H1 (cell line): Measurements from ENCODE around the gene OTUD3. TPM values are rescaled to one million over a fixed set of nuclear protein-coding genes. Genes with fewer than 3 reads are reported as not detected.

Experiments used
- CTCF ChIA-PET: fragments of 300-600 bp; sonication (Branson Sonifier 250); formaldehyde crosslinking; loops from one replicate; lab custom pipeline; 2021; ENCODE audit not compliant: partially characterized antibody; lab: Charles Lee
- POLR2A ChIA-PET: fragments of 300-600 bp; sonication (Branson Sonifier 250); formaldehyde crosslinking; loops from one replicate; lab custom pipeline; 2021; ENCODE audit warnings: inconsistent platforms; ENCODE audit not compliant: partially characterized antibody; lab: Charles Lee
- DNase-seq, 2 experiments: peaks; one replicate each; pipeline versions ENCODE4 v3.0.0 to v3.0.0-alpha.2; 2010 to 2022; ENCODE audit warnings: low spot score in 2 of 2, low read depth in 1 of 2, mixed read lengths in 1 of 2
- FAIRE-seq: peaks from 2 replicates; lab custom pipeline; 2011; peaks lifted over from hg19 to GRCh38; lab: Jason Lieb, UNC
- H2AFZ ChIP-seq: 2 replicates; pipeline ENCODE4 v1.8.1; 2012; ENCODE audit warnings: low read length, inconsistent platforms
- H2AK5ac ChIP-seq: 2 replicates; pipeline ENCODE4 v1.6.1; 2013; ENCODE audit warnings: low read depth, low read length
- H2BK120ac ChIP-seq: replicated peaks from 2 replicates; pipeline ENCODE3; 2013; ENCODE audit warnings: low read depth, low read length, inconsistent platforms
- H2BK12ac ChIP-seq: 2 replicates; pipeline ENCODE4 v1.6.1; 2013; ENCODE audit warnings: low read depth, low read length
- H2BK15ac ChIP-seq: 2 replicates; pipeline ENCODE4 v1.6.1; 2013; ENCODE audit warnings: low read length
- H2BK20ac ChIP-seq: 2 replicates; pipeline ENCODE4 v1.6.1; 2013; ENCODE audit warnings: low read length
- H2BK5ac ChIP-seq: 2 replicates; pipeline ENCODE4 v1.6.1; 2013; ENCODE audit warnings: low read depth, low read length
- H3K14ac ChIP-seq: 2 replicates; pipeline ENCODE4 v1.6.1; 2013; ENCODE audit warnings: inconsistent platforms; ENCODE audit not compliant: insufficient read length
- H3K18ac ChIP-seq: 2 replicates; pipeline ENCODE4 v1.6.1; 2013; ENCODE audit warnings: low read length; ENCODE audit errors: extremely low read depth
- H3K23ac ChIP-seq: 2 replicates; pipeline ENCODE4 v1.6.1; 2013; ENCODE audit warnings: inconsistent platforms; ENCODE audit not compliant: insufficient read length
- H3K23me2 ChIP-seq: 2 replicates; pipeline ENCODE4 v1.6.1; 2013; ENCODE audit warnings: low read depth, low read length
- H3K27ac ChIP-seq: 2 replicates; pipeline ENCODE4 v1.6.1; 2011; ENCODE audit warnings: low read depth, low read length, inconsistent platforms
- H3K27me3 ChIP-seq, 4 experiments: replicated peaks in 1 of 4; 1 replicate in 1 of 4; 2 replicates in 3 of 4; pipeline versions ENCODE4 v1.6.1 to v1.8.1; 2011 to 2013; ENCODE audit warnings: low read length in 3 of 4, mild to moderate bottlenecking in 3 of 4, inconsistent platforms in 2 of 4, mixed read lengths in 2 of 4, moderate library complexity in 1 of 4; ENCODE audit not compliant: control insufficient read depth in 3 of 4, insufficient read depth in 3 of 4; ENCODE audit errors: extremely low read depth in 1 of 4
- H3K36me3 ChIP-seq, 4 experiments: 2 replicates each; pipeline versions ENCODE4 v1.6.1 to v1.8.1; 2011 to 2013; ENCODE audit warnings: mild to moderate bottlenecking in 4 of 4, low read length in 3 of 4, moderate library complexity in 2 of 4, control low read depth in 1 of 4, inconsistent platforms in 1 of 4; ENCODE audit not compliant: insufficient read depth in 4 of 4, control insufficient read depth in 2 of 4
- H3K4ac ChIP-seq: replicated peaks from 2 replicates; pipeline ENCODE3; 2013; ENCODE audit warnings: low read length, low read depth, mixed read lengths, inconsistent platforms; ENCODE audit not compliant: insufficient read length
- H3K4me1 ChIP-seq, 4 experiments: replicated peaks in 1 of 4; 1 replicate in 1 of 4; 2 replicates in 3 of 4; pipeline versions ENCODE4 v1.6.1 to v1.8.1; 2011 to 2013; ENCODE audit warnings: low read length in 3 of 4, inconsistent platforms in 2 of 4, mixed read lengths in 1 of 4; ENCODE audit not compliant: insufficient read depth in 4 of 4, control insufficient read depth in 3 of 4
- H3K4me2 ChIP-seq, 2 experiments: 2 replicates each; pipeline versions ENCODE4 v1.6.1 to v1.8.1; 2011 to 2013; ENCODE audit warnings: low read depth in 2 of 2, low read length in 2 of 2, control low read depth in 1 of 2, inconsistent platforms in 1 of 2, mild to moderate bottlenecking in 1 of 2; ENCODE audit not compliant: insufficient read depth in 1 of 2
- H3K4me3 ChIP-seq, 4 experiments: fragments of 200-600, 300-600 bp in 1 of 4; sonication (generic), shearing (Covaris generic), sonication (Bioruptor Twin) in 1 of 4; 2 replicates each; pipeline versions ENCODE4 v1.5.1 to v1.8.1; 2011 to 2016; ENCODE audit warnings: low read length in 4 of 4, low read depth in 3 of 4, control low read depth in 2 of 4, inconsistent platforms in 2 of 4, mild to moderate bottlenecking in 2 of 4, mixed read lengths in 1 of 4, moderate library complexity in 1 of 4; ENCODE audit not compliant: insufficient read depth in 2 of 4; ENCODE audit errors: extremely low read depth in 1 of 4
- H3K56ac ChIP-seq: replicated peaks from 2 replicates; pipeline ENCODE3; 2013; ENCODE audit warnings: low read depth, mild to moderate bottlenecking, mixed read lengths, low read length, inconsistent platforms; ENCODE audit not compliant: insufficient read length
- H3K79me1 ChIP-seq: 2 replicates; pipeline ENCODE4 v1.6.1; 2013; ENCODE audit warnings: low read depth, low read length, control low read depth
- H3K79me2 ChIP-seq, 2 experiments: 2 replicates each; pipeline versions ENCODE4 v1.6.1 to v1.8.1; 2012 to 2013; ENCODE audit warnings: low read length in 2 of 2, mild to moderate bottlenecking in 2 of 2, inconsistent platforms in 1 of 2; ENCODE audit not compliant: insufficient read depth in 2 of 2, control insufficient read depth in 1 of 2
- H3K9ac ChIP-seq, 4 experiments: replicated peaks in 1 of 4; 1 replicate in 1 of 4; 2 replicates in 3 of 4; pipeline versions ENCODE4 v1.6.1 to v1.8.1; 2011 to 2013; ENCODE audit warnings: low read depth in 3 of 4, low read length in 3 of 4, control low read depth in 2 of 4, mild to moderate bottlenecking in 2 of 4, moderate library complexity in 2 of 4, inconsistent platforms in 1 of 4; ENCODE audit errors: extremely low read depth in 1 of 4
- H3K9me3 ChIP-seq, 2 experiments: 2 replicates each; pipeline versions ENCODE4 v1.6.1 to v1.8.1; 2012 to 2013; ENCODE audit warnings: mild to moderate bottlenecking in 2 of 2, moderate library complexity in 2 of 2, control low read depth in 1 of 2, inconsistent platforms in 1 of 2, low read depth in 1 of 2, low read length in 1 of 2, mixed read lengths in 1 of 2; ENCODE audit not compliant: insufficient read depth in 2 of 2
- H4K20me1 ChIP-seq, 2 experiments: replicated peaks in 1 of 2; 2 replicates each; pipeline versions ENCODE3 to v1.8.1; 2011 to 2013; ENCODE audit warnings: inconsistent platforms in 2 of 2, low read length in 2 of 2, mild to moderate bottlenecking in 1 of 2; ENCODE audit not compliant: insufficient read depth in 2 of 2, control insufficient read depth in 1 of 2
- H4K5ac ChIP-seq: 2 replicates; pipeline ENCODE4 v1.6.1; 2013; ENCODE audit warnings: low read length, low read depth, mixed read lengths, inconsistent platforms; ENCODE audit not compliant: insufficient read length
- H4K8ac ChIP-seq: 2 replicates; pipeline ENCODE4 v1.8.0; 2013; ENCODE audit warnings: mild to moderate bottlenecking, moderate library complexity, low read length, inconsistent platforms; ENCODE audit not compliant: insufficient read depth; ENCODE audit errors: extremely low read depth
- H4K91ac ChIP-seq: replicated peaks from 2 replicates; pipeline ENCODE3; 2013; ENCODE audit warnings: low read length, mixed read lengths, inconsistent platforms; ENCODE audit not compliant: insufficient read length
- RNF2 ChIP-seq: fragments of 200-900, 300-1000 bp; sonication (generic); IDR thresholded peaks from 2 replicates; pipeline ENCODE4 v1.7.1; 2016; ENCODE audit warnings: borderline replicate concordance, low read depth, mild to moderate bottlenecking, antibody characterized with exemption, low read length; ENCODE audit not compliant: poor library complexity, severe bottlenecking; ENCODE audit errors: missing control alignments
- WGBS, 2 experiments: shearing (Covaris generic) in 1 of 2; methylation state at CpG; one replicate each; pipeline versions ENCODE4 v1.1.6 to v1.1.7; 2013 to 2015; ENCODE audit warnings: low lambda C conversion rate in 2 of 2, mixed read lengths in 2 of 2, inconsistent platforms in 1 of 2, low coverage in 1 of 2, missing lambda C conversion rate in 1 of 2; ENCODE audit not compliant: insufficient replicate concordance in 2 of 2, insufficient coverage in 1 of 2, insufficient read length in 1 of 2; ENCODE audit errors: extremely low coverage in 1 of 2, missing lambda C conversion rate in 1 of 2; 5-methylcytosine and 5-hydroxymethylcytosine counted together
- polyA plus RNA-seq, 7 experiments: library from polyadenylated mRNA; depleted of rRNA in 3 of 7; stranded (reverse) in 5 of 7; unstranded in 2 of 7; fragments of >200 nt in 5 of 7; fragments of 200-250 nt in 2 of 7; gene quantifications; 1 replicate in 5 of 7; 2 replicates in 1 of 7; 4 replicates in 1 of 7; pipeline versions ENCODE4 v1.2.1 to v1.2.3, GENCODE V29; 2011 to 2013; ENCODE audit warnings: missing spikeins in 2 of 7, mixed read lengths in 2 of 7
- total RNA-seq: library from RNA; stranded (reverse); fragmentation: NEBNext Ultra II Directional; extraction: Animal tissue kit (Norgen Biotek cat#: 25700); gene quantifications from 2 replicates; pipeline ENCODE4 v1.2.1, GENCODE V29; 2021
- TF ChIP-seq, protein P1 (sequence below): IDR thresholded peaks from 2 replicates; pipeline ENCODE4 v1.6.1; 2012; ENCODE audit warnings: inconsistent platforms
- TF ChIP-seq, protein P2 (sequence below): IDR thresholded peaks from 2 replicates; pipeline ENCODE4 v1.6.1; 2011; ENCODE audit warnings: low read length, improper control_type of control experiment

The OTUD3 gene
- total and polyA plus RNA-seq, 2 of the 8 experiments (the other 6 are each of a cell fraction or from before 2014, with no cell fraction given) = 6.3 to 11.9 TPM

DNA sequence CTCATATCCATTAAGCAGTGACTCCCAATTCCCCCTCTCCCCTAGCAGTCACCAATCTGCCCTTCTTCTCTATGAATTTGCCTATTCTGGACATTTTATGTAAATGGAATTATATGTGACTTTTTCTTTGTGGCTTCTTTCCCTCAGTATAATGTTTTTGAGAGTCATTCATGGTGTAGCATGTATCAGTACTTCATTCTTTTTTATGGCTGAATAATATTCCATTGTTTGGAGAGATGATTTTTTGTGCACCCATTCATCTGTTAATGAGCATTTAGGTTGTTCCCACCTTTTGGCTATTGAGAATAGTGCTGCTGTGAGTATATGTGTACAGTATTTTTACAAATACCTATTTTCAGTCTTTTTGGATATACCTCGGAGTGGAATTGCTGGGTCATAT lies 19.5 kb downstream of the OTUD3 start:
- H3K27me3 ChIP-seq = no peaks in the 10 kb centered on the region
- no peak overlapping the region for H4K5ac ChIP-seq
- H3K23ac ChIP-seq = no peak overlapping the region
- no peak overlapping the region for H2AFZ ChIP-seq
- no peak overlapping the region for H2BK20ac ChIP-seq
- H3K79me2 ChIP-seq = no peaks in the 10 kb centered on the region
- peaks cover 22 to 53% (median 43%) of the 10 kb centered on the region in 4 experiments; a peak in 7 of 8 replicates for H3K36me3 ChIP-seq
- no peak overlapping the region for H3K4me2 ChIP-seq
- H2BK120ac ChIP-seq = no peak overlapping the region
- H3K4me3 ChIP-seq = no peak overlapping the region
- no peaks in the 10 kb centered on the region for H3K4me1 ChIP-seq
- ChIA-PET CTCF (no interaction called here), POLR2A (no interaction called here)
- H4K91ac ChIP-seq = no peak overlapping the region
- no peak overlapping the region for H3K56ac ChIP-seq
- no peak overlapping the region for H3K9ac ChIP-seq
- FAIRE-seq (no peak), DNase-seq (no peak)
- no peak overlapping the region for H3K18ac ChIP-seq
- H4K20me1 ChIP-seq = peaks cover 0 to 7% of the 10 kb centered on the region in 2 experiments
- H2BK15ac ChIP-seq = no peak overlapping the region
- H3K23me2 ChIP-seq = no peaks in the 10 kb centered on the region
- TF ChIP-seq, protein P1, sequence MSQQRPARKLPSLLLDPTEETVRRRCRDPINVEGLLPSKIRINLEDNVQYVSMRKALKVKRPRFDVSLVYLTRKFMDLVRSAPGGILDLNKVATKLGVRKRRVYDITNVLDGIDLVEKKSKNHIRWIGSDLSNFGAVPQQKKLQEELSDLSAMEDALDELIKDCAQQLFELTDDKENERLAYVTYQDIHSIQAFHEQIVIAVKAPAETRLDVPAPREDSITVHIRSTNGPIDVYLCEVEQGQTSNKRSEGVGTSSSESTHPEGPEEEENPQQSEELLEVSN = no peak
- TF ChIP-seq RNF2 = no peak
- TF ChIP-seq, protein P2, sequence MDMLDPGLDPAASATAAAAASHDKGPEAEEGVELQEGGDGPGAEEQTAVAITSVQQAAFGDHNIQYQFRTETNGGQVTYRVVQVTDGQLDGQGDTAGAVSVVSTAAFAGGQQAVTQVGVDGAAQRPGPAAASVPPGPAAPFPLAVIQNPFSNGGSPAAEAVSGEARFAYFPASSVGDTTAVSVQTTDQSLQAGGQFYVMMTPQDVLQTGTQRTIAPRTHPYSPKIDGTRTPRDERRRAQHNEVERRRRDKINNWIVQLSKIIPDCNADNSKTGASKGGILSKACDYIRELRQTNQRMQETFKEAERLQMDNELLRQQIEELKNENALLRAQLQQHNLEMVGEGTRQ = no peak
- no peak overlapping the region for H3K27ac ChIP-seq
- no peak overlapping the region for H2AK5ac ChIP-seq
- no peak overlapping the region for H2BK5ac ChIP-seq
- no peak overlapping the region for H2BK12ac ChIP-seq
- WGBS, 2 experiments = 92% methylated on average over 1 of the region's 1 CpG; no CpG with 5 or more reads in 1 of the 2 experiments
- H3K79me1 ChIP-seq = no peaks in the 10 kb centered on the region
- no peak overlapping the region for H4K8ac ChIP-seq
- H3K4ac ChIP-seq = no peak overlapping the region
- H3K14ac ChIP-seq = no peak overlapping the region
- H3K9me3 ChIP-seq = no peaks in the 10 kb centered on the region
